HepG2 (cell line): ENCODE results near the gene RAB40C. TPM values are rescaled to one million over a fixed set of nuclear protein-coding genes. Genes with fewer than 3 reads are reported as not detected.

ENCODE experiments used
- CBX1 ChIP-seq: IDR thresholded peaks from one replicate; pipeline ENCODE4 v1.6.1; 2016; ENCODE audit warnings: antibody characterized with exemption, low read depth
- ETV5 ChIP-seq: IDR thresholded peaks from 2 replicates; pipeline ENCODE4 v1.6.1; 2018; ENCODE audit warnings: missing biosample characterization, missing genetic modification reagents, inconsistent platforms, borderline replicate concordance
- HINFP ChIP-seq: sonication (generic); formaldehyde crosslinking; IDR thresholded peaks from 2 replicates; pipeline ENCODE4 v1.4.0; 2020; ENCODE audit warnings: low read depth, mild to moderate bottlenecking, missing genetic modification reagents
- HNF4A ChIP-seq: sonication (generic); formaldehyde crosslinking; IDR thresholded peaks from 2 replicates; pipeline ENCODE4 v1.4.0; 2020; ENCODE audit warnings: missing genetic modification reagents
- HOXA9 ChIP-seq: sonication (generic); formaldehyde crosslinking; IDR thresholded peaks from 2 replicates; pipeline ENCODE4 v1.8.1; 2022; ENCODE audit warnings: missing genetic modification reagents, mild to moderate bottlenecking, moderate library complexity, borderline replicate concordance
- IKZF5 ChIP-seq: IDR thresholded peaks from 2 replicates; pipeline ENCODE4 v1.6.1; 2018; ENCODE audit warnings: missing genetic modification reagents, mild to moderate bottlenecking, missing compliant biosample characterization
- KMT2B ChIP-seq: IDR thresholded peaks from 2 replicates; pipeline ENCODE4 v1.6.1; 2016; ENCODE audit warnings: missing genetic modification reagents, missing compliant biosample characterization
- MEIS1 ChIP-seq: sonication (generic); formaldehyde crosslinking; IDR thresholded peaks from 2 replicates; pipeline ENCODE4 v1.9.0; 2021; ENCODE audit warnings: mild to moderate bottlenecking, missing genetic modification reagents, moderate library complexity, borderline replicate concordance
- NONO ChIP-seq, 2 experiments: fragments of 450-650 bp in 1 of 2; sonication (generic) in 1 of 2; formaldehyde crosslinking in 1 of 2; IDR thresholded peaks in 1 of 2; conservative IDR thresholded peaks in 1 of 2; 2 replicates each; pipeline versions ENCODE4 v1.6.1 to v1.8.0; 2017 to 2022; ENCODE audit warnings: mild to moderate bottlenecking in 1 of 2, missing genetic modification reagents in 1 of 2, moderate library complexity in 1 of 2
- RBM22 ChIP-seq: fragments of 200-400 bp; formaldehyde crosslinking; optimal IDR thresholded peaks from 2 replicates; pipeline ENCODE3; 2017; ENCODE audit warnings: mild to moderate bottlenecking, low read length, moderate library complexity
- RXRB ChIP-seq: IDR thresholded peaks from 2 replicates; pipeline ENCODE4 v1.6.1; 2016; ENCODE audit warnings: borderline replicate concordance, missing genetic modification reagents, missing compliant biosample characterization
- SAFB2 ChIP-seq: sonication (generic); formaldehyde crosslinking; IDR thresholded peaks from 2 replicates; pipeline ENCODE4 v1.5.1; 2020; ENCODE audit warnings: missing genetic modification reagents, low read depth, mild to moderate bottlenecking, borderline replicate concordance
- SAP130 ChIP-seq: IDR thresholded peaks from 2 replicates; pipeline ENCODE4 v1.6.1; 2016; ENCODE audit warnings: low read depth
- SNAI1 ChIP-seq: sonication (generic); formaldehyde crosslinking; IDR thresholded peaks from 2 replicates; pipeline ENCODE4 v1.5.0; 2020; ENCODE audit warnings: mild to moderate bottlenecking, missing genetic modification reagents, borderline replicate concordance
- SOX13 ChIP-seq, 3 experiments: fragments of 450-650 bp in 1 of 3; sonication (generic) in 1 of 3; formaldehyde crosslinking in 1 of 3; IDR thresholded peaks in 2 of 3; conservative IDR thresholded peaks in 1 of 3; 2 replicates each; pipeline versions ENCODE4 v1.5.0 to v1.6.1; 2016 to 2020; ENCODE audit warnings: antibody characterized with exemption in 1 of 3, mild to moderate bottlenecking in 1 of 3, missing compliant biosample characterization in 1 of 3, missing genetic modification reagents in 1 of 3, moderate library complexity in 1 of 3
- SOX6 ChIP-seq, 2 experiments: fragments of 450-650 bp in 1 of 2; sonication (generic) in 1 of 2; formaldehyde crosslinking in 1 of 2; IDR thresholded peaks; 2 replicates each; pipeline versions ENCODE4 v1.4.0 to v1.6.1; 2017 to 2020; ENCODE audit warnings: antibody characterized with exemption in 1 of 2, mild to moderate bottlenecking in 1 of 2, missing genetic modification reagents in 1 of 2
- ZNF263 ChIP-seq: sonication (generic); formaldehyde crosslinking; IDR thresholded peaks from 2 replicates; pipeline ENCODE4 v1.4.0; 2020; ENCODE audit warnings: missing genetic modification reagents
- ZNF317 ChIP-seq: sonication (generic); formaldehyde crosslinking; IDR thresholded peaks from 2 replicates; pipeline ENCODE4 v1.5.0; 2020; ENCODE audit warnings: mild to moderate bottlenecking, missing genetic modification reagents
- ZNF326 ChIP-seq: sonication (generic); formaldehyde crosslinking; IDR thresholded peaks from 2 replicates; pipeline ENCODE4 v1.4.0; 2020; ENCODE audit warnings: missing genetic modification reagents, borderline replicate concordance
- ZNF512 ChIP-seq: sonication (generic); formaldehyde crosslinking; IDR thresholded peaks from 2 replicates; pipeline ENCODE4 v1.4.0; 2020; ENCODE audit warnings: mild to moderate bottlenecking, missing genetic modification reagents
- ZNF75D ChIP-seq: sonication (generic); formaldehyde crosslinking; IDR thresholded peaks from 2 replicates; pipeline ENCODE4 v1.8.1; 2023; ENCODE audit warnings: missing genetic modification reagents, mild to moderate bottlenecking, borderline replicate concordance
- ZSCAN31 ChIP-seq: sonication (generic); formaldehyde crosslinking; IDR thresholded peaks from 2 replicates; pipeline ENCODE4 v1.5.0; 2020; ENCODE audit warnings: low read depth, mild to moderate bottlenecking, missing genetic modification reagents
- polyA plus RNA-seq, 8 experiments: library from polyadenylated mRNA; depleted of rRNA in 3 of 8; stranded (reverse) in 7 of 8; unstranded in 1 of 8; fragments of >200 nt; fragmentation: Illumina TruSeq in 4 of 8; extraction: Trizol in 4 of 8; gene quantifications; 2 replicates each; pipeline versions ENCODE4 v1.2.1 to v1.2.3, GENCODE V29; 2011 to 2016; ENCODE audit warnings: low read depth in 4 of 8, missing spikeins in 1 of 8, mixed read lengths in 1 of 8; ENCODE audit not compliant: insufficient read depth in 1 of 8
- total RNA-seq, 5 experiments: library from RNA; depleted of rRNA; stranded (reverse); fragments of >200 nt; fragmentation: Illumina TruSeq; extraction: Trizol; gene quantifications; 2 replicates each; pipeline ENCODE4 v1.2.3, GENCODE V29; 2016; ENCODE audit warnings: low read depth in 1 of 5

Gene RAB40C
- total and polyA plus RNA-seq, 2 of the 13 experiments (the other 11 are each of a cell fraction or from before 2014, with no cell fraction given) = 7.7 to 11.5 TPM

GRCh38 chr16:645852-646678 is 56.2 kb downstream of the RAB40C start (continued):
- TF ChIP-seq IKZF5 (CRISPR knock-in tag) = peak; percentile 48; the same call in 1 of the 2 replicates
- peak; percentile 4; the same call in 1 of the 2 replicates for TF ChIP-seq HINFP (CRISPR knock-in tag)
- TF ChIP-seq ZNF263 (CRISPR knock-in tag) = 0 out of 2 replicates have a peak, but pooled peaks have one; percentile 29
- TF ChIP-seq HNF4A (CRISPR knock-in tag) = no peak
- TF ChIP-seq ZNF75D = no peak
- TF ChIP-seq ZNF317 (CRISPR knock-in tag) = no peak
- TF ChIP-seq ZNF512 (CRISPR knock-in tag) = no peak
- TF ChIP-seq ZNF326 (CRISPR knock-in tag) = peak; percentile 75; the same call in 1 of the 2 replicates
- peak; percentile 77 for TF ChIP-seq SAP130 (CRISPR knock-in tag)
- TF ChIP-seq MEIS1 = peak; percentile 43; the same call in 1 of the 2 replicates
- 0 out of 2 replicates have a peak, but pooled peaks have one; percentile 37 for TF ChIP-seq SAFB2 (CRISPR knock-in tag)
- TF ChIP-seq CBX1 = peak; percentile 4
- TF ChIP-seq SOX13 (IDR thresholded peaks at IDR 0.05) = no peak
- peak in 1 of 2 experiments; percentile 24; a peak in 1 of 4 replicates for TF ChIP-seq SOX13 (CRISPR knock-in tag; conservative IDR thresholded peaks at IDR 0.05 in 1 of 2, IDR thresholded peaks at IDR 0.05 in 1 of 2)
- peak; percentile 31; the same call in 1 of the 2 replicates for TF ChIP-seq ETV5 (CRISPR knock-in tag)
- TF ChIP-seq KMT2B (CRISPR knock-in tag) = peak; percentile 29; the same call in 1 of the 2 replicates
- TF ChIP-seq RBM22 = peak; percentile 87
- TF ChIP-seq ZSCAN31 = peak; percentile 55; the same call in 1 of the 2 replicates
- TF ChIP-seq NONO (IDR thresholded peaks at IDR 0.05) = no peak
- peak; percentile 61 for TF ChIP-seq NONO (CRISPR knock-in tag; conservative IDR thresholded peaks at IDR 0.05)
- no peak for TF ChIP-seq SOX6 (IDR thresholded peaks at IDR 0.05)
- peak; percentile 30; the same call in 1 of the 2 replicates for TF ChIP-seq SOX6 (CRISPR knock-in tag; IDR thresholded peaks at IDR 0.05)
- TF ChIP-seq SNAI1 (CRISPR knock-in tag) = no peak
- peak; percentile 100 for TF ChIP-seq RXRB (CRISPR knock-in tag)
- TF ChIP-seq HOXA9 = no peak
